Activated T-helper 1 cell treated with Interleukin-2 at 50 U/mL for 16 hours (primary cell): ENCODE results near the gene NR5A1.

Experiments used
- DNase-seq: peaks from one replicate; pipeline ENCODE4 v3.0.0-alpha.2; 2020; ENCODE audit warnings: low read depth

NR5A1 gene

DNA sequence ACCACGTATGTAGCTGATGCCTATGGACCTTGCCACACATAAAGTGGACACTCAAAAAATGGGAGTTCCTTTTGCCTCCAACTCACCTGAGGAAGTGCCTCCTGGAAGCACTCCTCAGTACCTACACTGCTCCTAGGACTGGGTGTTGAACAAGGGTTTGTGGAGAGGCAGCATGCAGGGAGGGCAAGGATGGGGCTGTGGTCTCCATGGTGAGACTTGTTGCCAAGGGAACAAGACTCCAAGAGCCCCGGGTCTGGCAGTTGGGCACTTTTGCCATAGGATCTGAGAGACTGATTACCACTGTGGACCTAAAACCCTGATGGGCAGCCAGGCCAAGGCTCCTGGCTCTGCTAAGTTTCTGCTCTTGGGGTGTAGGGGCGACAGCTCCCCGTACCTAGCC, 6.9 kb upstream of the NR5A1 start:
- no peak for DNase-seq

DNA sequence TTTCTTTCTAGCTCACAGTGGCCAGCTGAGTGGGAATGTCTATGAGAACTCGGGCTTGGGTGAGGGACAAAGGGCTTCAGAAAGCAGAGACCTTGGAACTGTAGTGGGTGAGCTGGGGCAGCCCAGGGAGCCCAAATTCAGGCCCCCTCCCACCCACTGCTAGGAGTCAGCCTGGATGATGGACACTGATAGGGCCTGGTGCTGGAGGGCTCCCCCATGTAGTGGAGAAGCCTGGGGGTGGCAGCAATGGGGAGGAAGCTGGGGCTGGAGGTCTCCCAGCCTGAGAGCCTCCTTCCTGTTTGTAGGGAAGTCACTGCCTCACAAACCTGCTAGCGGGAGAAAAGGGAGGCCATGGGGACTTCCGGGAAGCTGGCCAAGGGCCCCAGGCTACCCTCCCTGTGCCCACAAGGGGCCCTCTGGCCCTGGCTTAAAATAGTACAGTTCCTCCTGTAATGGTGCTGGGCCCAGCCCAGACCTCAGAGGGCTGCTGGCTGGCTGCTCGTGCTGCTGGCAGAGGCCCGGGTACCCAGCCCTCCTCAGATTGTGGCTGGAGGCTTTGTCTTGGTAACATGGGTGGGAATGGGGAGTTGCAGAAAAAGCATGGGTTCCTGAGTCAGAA, 6.3 kb upstream of the NR5A1 start:
- no peak for DNase-seq

DNA sequence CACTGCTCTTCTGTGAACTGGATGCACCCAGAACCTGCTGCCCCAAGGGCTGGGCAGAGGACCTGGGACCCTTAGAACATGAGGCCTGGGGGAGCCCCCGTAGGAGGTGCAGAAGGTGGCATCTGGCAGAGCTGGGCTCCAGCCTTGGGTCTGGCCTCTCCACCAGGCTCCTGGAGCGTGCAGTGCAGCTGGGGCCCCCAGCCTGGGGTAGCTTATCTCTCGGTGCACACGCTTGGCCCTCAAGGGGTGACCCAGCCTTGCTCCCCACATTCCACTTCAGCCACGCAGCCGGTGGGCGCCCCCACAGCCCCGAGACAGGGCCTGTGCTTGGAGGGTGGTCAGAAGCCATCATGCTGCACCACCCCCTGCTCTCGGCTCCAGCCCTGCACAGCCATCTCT, 5.6 kb upstream of the NR5A1 start:
- no peak for DNase-seq

DNA sequence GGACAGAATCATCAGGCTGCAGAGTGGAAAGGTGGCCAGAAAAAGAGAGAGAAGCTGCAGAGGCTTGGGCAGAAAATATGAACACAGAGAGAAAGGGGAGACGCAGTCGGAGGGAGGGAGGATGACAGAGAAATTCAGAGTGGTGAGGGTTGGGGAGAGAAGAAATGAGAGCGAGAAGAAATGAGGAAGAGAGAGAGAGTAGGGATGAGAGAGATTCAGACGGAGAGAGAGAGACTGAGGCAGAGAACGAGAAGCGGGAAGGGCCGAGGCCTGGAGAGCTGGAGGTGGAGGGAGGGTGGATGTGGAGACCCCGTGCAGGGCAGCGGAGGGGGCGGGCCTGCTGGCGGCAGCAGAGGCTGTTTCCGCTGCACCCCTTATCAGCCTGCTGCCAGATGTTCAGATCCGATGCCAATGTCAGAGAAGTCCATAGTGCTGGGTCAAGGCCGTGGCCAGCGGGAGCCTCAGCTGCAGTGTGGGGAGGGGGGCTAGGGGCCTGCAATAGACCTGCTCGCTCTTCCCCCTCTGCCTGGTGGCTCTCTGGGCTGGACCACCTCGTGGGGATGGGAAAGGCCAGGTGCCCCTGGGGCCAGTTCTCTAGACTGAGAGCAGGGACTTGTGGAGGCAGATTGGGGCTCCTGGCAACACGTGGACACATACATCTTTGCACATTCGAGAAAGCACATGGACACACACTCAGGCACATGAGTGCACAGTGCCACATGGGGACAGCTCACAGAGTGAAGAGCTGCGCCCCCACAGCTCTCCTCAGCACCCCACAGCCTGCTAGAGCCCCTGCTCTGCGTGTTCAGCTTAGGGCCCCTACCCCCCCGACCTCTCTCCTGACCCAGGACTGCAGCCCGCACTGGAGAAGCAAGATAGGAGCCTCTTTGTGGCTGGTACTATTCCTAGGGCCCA, 4.9 kb upstream of the NR5A1 start:
- no peak for DNase-seq

DNA sequence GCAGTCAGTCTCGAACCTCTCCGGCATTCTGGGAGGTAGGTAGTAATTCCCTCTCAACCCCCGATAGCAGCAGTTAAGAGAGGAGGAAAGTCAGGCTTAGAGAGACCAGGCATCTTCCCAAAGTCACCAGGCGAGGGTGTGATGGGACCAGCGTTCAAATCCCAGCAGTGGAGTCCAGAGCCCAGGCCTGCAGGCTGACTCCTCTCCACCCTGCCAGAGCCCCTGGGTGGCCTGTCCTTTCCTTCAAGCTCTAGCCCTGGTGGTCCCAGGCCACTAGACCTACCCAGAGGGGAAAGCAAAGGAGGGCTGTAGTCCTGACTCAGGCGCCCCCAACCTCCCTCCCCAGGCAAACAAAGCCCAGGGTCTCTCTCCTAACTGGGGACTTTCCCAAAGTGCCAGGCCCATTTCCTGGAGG, 4.2 kb upstream of the NR5A1 start:
- no peak for DNase-seq

DNA sequence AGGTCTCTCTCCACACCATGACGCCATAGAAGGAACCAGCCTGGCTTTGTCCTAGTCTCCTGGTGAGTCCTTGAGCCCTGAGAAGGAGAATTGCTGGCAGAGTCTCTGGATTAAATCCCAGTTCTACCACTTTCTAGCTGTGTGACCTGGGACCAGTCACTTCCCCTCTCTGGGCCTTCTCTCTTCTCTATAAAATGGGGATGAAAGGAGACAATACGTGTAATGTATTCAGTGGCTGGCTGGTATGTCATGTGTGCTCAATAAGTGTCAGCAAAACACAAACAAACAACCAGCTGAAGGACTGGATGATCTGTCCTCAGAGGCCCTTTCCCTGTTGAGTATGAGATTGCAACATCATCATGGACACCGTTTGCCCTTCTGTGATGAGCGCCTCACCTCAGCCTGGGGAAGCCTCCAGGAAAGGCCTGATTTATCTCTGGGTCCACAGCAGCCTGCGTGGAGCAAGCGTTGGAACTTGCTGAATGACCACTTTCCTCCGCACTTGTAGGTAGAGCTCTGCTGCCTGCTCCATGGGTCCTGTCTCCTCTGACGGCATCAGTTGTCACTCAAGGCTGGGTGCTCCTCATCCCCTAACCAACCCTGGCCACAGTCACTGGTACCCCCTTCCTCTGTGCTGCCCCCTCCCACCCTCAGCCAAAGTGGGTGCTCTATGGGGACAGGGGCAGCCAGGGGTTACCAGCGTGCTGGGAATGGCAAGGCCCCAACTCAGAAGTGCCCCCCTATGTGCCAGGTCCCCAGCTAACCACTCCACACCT, 3.6 kb upstream of the NR5A1 start:
- no peak for DNase-seq

DNA sequence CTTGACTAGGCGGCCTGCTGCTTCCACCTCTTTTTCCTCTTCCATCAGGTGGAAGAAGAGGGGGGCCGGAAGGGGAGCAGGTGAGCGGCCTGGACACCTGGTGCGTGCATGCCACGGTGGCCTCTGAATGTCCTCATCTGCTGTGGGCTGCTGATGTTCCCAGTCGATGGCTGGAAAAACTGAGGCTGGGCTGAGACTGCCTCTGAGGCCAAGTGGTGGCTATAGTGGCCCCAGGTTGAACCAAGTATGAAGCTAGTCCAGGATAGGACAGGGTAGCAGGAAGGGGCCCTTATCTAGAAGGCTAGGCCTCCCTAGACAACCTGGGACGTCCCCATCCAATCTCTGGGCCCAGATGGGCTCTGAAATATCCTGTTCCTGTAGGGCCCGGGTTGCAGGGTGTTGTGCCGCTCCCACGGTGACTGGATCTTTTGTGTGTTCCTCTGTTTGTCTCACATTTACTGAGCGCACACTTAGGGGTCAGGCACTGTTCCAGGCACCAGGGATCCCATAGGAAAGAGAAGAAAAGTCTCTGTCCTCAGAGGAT, 753 bp upstream of the NR5A1 start:
- DNase-seq: no peak

DNA sequence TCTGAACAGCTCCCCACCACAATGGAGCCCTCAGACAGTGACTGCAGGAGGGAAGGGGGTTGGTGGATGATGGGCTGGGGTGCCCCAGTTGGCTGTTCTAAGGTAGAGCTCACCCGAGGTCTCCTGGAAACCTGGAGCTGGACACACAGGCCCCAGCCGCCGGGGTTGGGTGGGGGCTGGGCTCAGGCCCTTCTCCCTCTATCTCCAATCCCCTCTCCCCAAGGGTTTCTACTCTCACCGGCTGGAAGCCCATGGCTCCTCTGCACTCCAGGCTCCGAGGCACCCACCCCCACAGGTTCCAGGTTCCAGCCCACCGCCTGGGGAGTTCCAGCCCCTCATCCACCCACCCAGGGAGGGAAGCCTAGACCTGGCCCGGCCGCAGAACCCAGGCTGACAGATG, 766 bp downstream of the NR5A1 start:
- DNase-seq: no peak

DNA sequence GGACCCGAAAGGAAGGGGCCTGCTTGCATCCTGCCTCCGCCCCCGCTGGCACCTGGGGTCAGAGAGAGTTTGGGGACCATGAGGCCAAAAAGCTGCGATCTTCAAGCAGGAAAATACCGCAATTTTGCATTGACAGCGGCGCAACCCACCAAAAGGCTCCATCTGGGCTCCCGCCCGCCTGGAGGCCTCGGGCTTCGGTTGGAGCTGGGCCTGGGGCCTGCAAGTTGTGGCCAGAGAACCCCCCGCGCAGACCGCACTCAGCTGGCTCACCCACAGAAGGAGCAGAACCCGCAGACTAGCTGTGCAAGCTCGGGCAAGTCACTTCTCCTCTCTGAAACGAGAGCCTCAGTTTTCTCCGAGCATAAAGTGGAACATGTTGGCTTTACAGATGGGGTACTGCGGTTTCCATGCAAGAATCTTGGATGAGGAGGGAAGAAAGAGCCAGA, 1.3 kb downstream of the NR5A1 start:
- DNase-seq: no peak

DNA sequence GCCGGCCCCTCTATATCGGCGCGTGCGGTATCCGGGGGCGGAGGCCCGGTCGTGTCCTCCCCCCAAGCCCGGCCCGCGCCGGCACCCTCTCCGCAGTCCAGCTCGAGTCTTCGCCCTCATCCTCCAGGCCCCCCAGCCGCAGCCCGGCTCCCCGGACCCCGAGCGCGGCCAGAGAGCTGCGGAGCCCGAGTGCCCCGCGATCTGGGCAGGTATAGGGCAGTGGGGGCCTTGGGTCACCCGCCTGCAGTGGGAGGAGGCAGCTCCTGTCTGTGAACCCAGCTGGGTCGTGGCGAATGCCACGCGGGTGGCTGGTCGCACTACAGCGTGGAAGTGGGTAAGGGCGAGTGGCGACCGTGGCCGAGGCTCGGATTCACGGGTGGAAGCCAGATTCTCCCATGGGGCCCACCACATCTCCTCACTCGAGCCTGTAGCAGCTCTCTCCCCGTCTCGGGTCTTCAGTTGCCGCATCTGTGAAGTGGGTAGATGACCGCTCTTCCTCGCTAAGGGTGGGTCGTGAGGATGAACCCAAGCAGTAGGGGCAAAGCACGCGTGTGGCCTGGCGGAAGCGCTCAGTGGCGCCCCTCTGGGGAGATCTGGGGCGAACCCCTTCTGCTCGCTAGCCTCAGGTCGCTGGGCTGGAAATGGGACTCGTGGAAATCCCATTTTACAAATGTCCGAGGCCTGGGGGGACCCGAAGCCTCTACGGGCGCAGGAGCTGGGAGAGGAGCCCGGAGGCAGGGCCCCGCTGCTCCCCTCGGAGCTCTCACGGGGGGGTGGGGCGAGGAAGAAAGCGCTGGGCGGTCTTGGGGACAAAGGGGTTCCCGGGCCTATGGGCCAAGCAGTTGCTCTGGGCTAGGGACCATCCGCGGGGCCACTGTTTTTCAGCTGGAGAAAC, 1.9 kb downstream of the NR5A1 start:
- DNase-seq: no peak

DNA sequence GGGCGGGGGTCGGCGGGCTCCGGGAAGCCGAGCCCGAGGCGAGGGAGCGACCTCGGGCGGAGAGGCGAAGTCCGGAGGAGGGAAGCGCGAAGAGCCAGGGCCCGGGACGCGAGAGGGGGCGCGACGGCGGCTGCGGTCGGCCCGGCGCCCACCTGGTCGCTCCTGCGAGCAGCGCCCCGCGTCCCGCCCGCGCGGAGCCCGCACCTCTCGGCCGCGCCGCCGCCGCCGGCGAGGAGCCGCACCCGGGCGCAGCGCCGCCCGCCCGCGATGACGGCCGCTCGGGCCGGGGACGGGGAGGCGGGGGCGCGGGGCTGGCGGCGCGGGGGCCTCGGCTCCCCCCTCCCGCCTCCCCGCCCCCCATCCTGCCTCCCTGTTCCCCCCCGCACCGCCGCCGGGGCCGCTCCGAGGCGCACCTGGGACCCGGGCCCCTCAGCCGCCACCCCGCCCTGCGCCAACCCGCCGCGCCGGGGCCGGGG, 2.6 kb downstream of the NR5A1 start:
- DNase-seq: no peak

DNA sequence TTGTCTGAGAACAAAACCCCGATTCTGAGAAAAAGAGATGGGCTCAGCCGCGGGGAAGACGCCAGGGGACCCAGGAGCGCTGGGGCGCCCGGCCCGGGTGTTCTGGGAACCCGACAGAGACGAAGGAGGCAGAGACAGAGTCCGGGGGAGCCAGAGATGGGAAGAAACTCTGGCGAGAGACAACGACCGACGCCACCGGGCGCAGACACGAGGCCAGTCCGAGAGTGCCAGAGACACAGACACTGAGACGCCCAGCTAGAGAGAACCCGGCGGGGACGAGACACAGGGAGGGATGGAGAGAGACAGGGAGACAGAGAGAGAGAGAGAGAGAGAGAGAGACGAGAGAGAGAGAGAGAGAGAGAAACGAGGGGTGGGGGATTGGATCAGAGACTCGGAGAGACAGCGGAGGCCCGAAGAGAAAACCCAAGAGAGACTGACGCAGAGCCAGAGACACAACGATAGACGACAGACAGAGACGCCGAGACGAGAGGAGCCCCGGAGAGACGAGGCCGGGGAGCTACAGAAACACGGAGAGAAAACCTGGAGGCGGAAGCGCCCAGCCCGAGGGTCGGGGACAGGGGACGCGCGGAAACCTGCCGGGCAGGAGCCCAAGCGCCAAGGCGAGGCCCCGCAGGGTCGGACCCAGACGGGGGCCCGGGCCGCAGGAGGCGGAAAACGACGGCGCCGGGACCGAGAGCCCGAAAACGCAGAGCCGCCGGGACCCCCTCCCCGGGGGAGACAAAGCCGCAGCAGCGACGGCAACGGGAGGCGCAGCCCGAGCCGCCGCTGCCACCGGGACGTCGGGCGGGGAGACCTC, 3.3 kb downstream of the NR5A1 start:
- no peak for DNase-seq

DNA sequence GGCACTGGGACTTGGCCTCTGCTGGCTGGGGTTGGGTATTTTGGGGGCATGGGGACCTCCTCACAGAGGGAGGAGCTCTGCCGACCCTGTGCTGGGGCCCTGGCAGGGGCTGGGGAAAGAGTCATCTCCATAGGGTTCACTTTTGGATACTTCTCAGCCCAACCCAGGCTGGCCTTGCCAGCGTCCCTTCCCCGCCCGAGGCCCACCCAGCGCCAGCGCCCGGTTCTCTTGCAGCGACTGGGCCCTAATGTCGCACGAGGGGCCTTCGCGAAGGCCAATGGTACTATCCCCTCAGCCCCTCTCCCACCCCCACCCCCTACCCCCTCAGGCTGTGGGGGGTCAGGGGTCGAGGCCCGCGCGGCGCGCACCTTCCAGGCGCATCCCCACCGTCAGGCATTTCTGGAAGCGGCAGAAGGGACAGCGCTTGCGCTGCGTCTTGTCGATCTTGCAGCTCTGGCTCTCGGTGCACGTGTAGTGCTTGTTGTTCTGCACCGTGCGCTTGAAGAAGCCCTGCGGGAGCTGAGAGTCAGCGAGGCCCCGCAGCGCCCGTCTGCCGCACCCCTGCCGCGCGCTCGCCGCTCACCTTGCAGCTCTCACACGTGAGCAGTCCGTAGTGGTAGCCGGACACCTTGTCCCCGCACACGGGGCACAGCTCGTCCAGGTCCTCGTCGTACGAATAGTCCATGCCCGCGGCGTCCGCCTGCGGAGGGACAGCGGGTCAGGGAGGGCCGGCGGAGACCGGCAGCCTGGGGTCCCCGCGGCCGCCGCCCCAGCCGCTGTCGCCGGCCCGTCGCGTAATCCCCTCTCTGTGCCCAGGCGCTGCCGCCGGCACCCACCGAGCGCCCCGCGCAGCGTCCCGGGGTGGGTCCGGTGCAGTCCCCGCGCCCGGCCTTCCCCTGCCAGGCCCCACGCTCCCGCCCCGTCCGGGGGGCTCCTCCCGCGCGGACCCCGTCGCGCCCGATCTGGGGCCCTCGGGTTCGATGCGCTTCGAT, 4.2 kb downstream of the NR5A1 start:
- DNase-seq: no peak

DNA sequence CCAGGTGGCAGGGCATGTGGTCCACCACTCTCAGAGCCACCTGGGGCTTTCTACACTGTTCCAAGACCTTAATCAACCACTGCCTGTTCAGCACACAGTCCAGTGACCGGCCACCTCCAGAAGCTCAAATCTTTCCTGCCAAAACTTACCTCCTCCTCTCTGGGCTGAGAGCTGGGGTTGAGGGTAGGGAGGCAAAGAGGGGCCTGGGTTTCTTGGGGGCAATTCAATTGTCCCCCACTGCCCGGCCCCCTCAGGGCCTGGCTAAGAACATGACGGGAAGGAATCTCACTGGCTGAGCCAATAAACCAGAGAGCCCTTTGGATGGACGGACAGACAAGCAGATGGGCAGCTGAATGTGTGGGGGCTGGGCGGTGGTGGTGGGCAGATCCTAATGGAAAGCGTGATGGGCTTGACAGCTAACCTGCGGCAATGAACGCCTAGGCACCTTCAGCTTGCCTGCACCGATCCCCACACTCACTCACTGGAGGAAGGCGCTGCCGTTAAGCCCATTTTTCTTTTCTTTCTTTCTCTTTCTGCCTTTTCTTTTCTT, 5.4 kb downstream of the NR5A1 start:
- no peak for DNase-seq

DNA sequence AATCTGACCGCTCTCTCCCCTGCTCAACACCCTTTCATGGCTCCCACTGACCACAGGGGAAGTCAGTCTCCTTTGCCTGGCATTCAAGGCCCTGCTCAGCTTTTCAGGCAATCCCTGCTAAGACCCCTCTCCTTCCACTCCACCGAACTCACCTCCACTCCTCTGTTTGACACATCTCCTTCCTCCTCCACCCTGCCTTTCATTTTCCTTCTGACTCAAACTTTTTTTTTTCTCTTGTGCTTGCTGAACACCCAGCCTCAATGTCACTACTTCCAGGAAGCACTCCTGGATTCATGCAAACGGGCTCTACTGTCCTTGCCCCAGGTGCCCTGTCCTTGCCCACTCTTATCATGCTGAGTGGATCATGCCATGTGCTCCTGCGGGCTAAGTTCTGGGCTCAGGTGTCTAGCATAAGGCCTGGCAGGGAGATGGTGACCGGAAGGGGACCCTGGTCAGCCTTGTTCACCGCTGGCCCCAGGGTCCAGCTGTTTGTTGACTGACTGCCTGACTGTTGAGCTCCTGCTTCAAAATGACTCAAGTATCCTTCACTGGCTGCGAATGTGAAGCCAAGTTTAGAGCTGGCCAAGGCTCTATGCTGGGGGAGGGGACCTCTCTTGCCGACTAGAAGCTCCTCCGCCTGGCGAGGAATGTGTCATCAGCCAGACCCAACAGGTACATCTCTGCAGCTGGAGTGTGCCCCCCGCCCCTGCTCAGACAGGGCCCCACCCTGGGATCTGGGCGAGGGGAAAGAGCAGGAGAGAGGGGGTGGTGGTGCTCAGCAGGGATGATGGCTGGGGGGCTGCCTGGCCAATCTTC, 6.2 kb downstream of the NR5A1 start:
- no peak for DNase-seq

DNA sequence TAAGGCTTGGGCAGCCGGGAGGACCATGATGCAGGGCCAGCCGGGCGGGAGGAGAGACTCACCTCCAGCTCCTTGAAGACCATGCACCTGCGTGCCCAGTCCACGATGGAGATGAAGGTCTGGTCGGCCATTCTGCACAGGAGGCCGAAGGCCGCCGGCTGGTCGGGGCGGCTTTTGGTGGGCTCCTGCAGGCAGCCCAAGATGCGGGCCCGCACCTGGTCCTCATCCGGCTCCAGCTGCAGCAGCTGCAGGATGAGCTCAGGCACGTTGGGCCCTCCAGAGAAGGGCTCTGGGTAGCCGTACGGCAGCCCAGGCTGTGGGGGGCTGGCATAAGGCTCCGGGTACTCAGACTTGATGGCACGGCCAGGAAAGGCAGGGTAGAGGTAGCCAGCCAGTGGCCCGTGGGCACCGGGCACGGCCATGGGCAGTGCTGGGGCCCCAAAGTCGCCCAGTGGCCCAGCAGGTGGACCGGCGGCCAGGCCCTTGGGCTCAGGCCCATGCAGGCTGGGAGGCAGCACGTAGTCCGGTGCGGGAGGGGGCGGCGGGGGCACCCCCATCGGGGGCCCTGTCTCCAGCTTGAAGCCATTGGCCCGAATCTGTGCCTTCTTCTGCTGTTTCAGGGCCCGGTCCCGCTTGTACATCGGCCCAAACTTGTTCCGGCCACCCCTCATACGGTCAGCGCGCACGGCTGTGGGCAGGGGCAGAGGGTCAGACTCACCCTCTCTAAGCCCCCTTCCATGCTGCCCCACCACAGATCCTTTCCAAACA, 7.0 kb downstream of the NR5A1 start:
- no peak for DNase-seq

DNA sequence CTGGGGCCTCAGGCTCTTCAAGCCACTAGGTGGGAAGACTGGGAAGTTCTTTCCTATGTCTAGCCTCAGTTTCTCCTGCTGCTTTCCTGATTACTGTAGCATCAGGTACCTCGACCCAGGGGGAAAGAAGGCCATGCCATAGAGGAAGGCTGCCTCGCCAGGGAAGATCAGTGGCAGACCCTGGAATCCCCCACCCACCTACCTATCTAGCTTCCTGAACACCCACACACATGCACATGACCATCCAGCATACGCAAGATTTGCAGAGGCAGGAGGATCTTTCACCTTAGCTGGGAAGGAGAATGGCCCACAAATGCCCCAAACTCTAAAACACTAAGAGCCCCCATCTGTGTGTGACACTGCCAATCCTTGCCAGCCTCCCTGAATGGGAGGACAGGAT, 8.0 kb downstream of the NR5A1 start:
- DNase-seq: no peak
